Nucleus accumbens (tissue), 56 donors: Measurements from ENCODE around the gene CXCR2.
A peak's percentile ranks its signal among the peaks of the same experiment; 100 is the strongest.
"Not testable (repeated sequence)": the region's sequence is repeated elsewhere in the genome, so short reads cannot be mapped to it uniquely, and the experiment has no call there.

ENCODE experiments used
- DNase-seq, 56 donors: peaks; one replicate each; lab custom pipeline; 2025; lab: John Stamatoyannopoulos, UW

CXCR2 gene

GRCh38 chr2:218129458-218130135 lies 3.8 kb downstream of the CXCR2 start:
- no peak for DNase-seq

- DNase-seq, result no peak
Measured at GRCh38 chr2:218130377-218130776, 4.5 kb downstream of the CXCR2 start.

- DNase-seq, result no peak
Measured at GRCh38 chr2:218130822-218131221, 5.0 kb downstream of the CXCR2 start.

GRCh38 chr2:218137514-218137913 lies 11.7 kb downstream of the CXCR2 start:
- no peak for DNase-seq

GRCh38 chr2:218138047-218138446 lies 12.2 kb downstream of the CXCR2 start:
- DNase-seq, result no peak

GRCh38 chr2:218145124-218145523 lies 19.3 kb downstream of the CXCR2 start:
- no peak for DNase-seq

- no peak for DNase-seq
Measured at GRCh38 chr2:218146056-218146455, 20.2 kb downstream of the CXCR2 start.

- DNase-seq, result no peak
Measured at GRCh38 chr2:218149098-218149497, 23.3 kb downstream of the CXCR2 start.

GRCh38 chr2:218149848-218150440 lies 24.1 kb downstream of the CXCR2 start:
- DNase-seq, result no peak

GRCh38 chr2:218152172-218152571 lies 26.3 kb downstream of the CXCR2 start:
- no peak for DNase-seq

- peak in 11 of 56 donors; percentile 1 to 52 (median 10) for DNase-seq
Measured at GRCh38 chr2:218152777-218153176, 26.9 kb downstream of the CXCR2 start.

- no peak for DNase-seq
Measured at GRCh38 chr2:218155953-218156479, 30.2 kb downstream of the CXCR2 start.

GRCh38 chr2:218161644-218162043 lies 35.8 kb downstream of the CXCR2 start:
- DNase-seq, result no peak

GRCh38 chr2:218162814-218163213 lies 37.0 kb downstream of the CXCR2 start:
- no peak for DNase-seq

GRCh38 chr2:218166791-218167190 lies 41.0 kb downstream of the CXCR2 start, which contains the start of gene CXCR1:
Gene CXCR1 (minus strand): TSS chr2:218166962. CDS start chr2:218165211, 1,751 bp downstream.
- no peak for DNase-seq

GRCh38 chr2:218168016-218168415 lies 42.2 kb downstream of the CXCR2 start:
- DNase-seq, result no peak

- peak in 17 of 56 donors; percentile 1 to 40 (median 9) for DNase-seq
Measured at GRCh38 chr2:218168635-218169462, 43.0 kb downstream of the CXCR2 start.

- DNase-seq, result no peak
Measured at GRCh38 chr2:218169757-218170546, 44.1 kb downstream of the CXCR2 start.

GRCh38 chr2:218171744-218172143 lies 45.9 kb downstream of the CXCR2 start:
- DNase-seq, result not testable (repeated sequence)

- no peak for DNase-seq
Measured at GRCh38 chr2:218172845-218173244, 47.0 kb downstream of the CXCR2 start.
